Astrocyte (in vitro differentiated cells and primary cell): ENCODE results near the gene ST8SIA5. TPM values are rescaled to one million over a fixed set of nuclear protein-coding genes. Genes with fewer than 3 reads are reported as not detected.

Source experiments
- DNase-seq: peaks from one replicate; pipeline ENCODE4 v3.0.0-alpha.2; 2010; ENCODE audit warnings: low read depth
- FAIRE-seq: peaks from 2 replicates; lab custom pipeline; 2011; peaks lifted over from hg19 to GRCh38; lab: Jason Lieb, UNC
- H2AFZ ChIP-seq: 2 replicates; pipeline ENCODE4 v1.6.0; 2012; ENCODE audit warnings: low read depth, low read length, inconsistent platforms
- H3K27ac ChIP-seq: 2 replicates; pipeline ENCODE4 v1.5.1; 2011; ENCODE audit warnings: low read depth, low read length, inconsistent platforms
- H3K27me3 ChIP-seq: 2 replicates; pipeline ENCODE4 v1.6.0; 2011; ENCODE audit warnings: low read length, inconsistent platforms; ENCODE audit not compliant: insufficient read depth
- H3K36me3 ChIP-seq: 2 replicates; pipeline ENCODE4 v1.5.1; 2011; ENCODE audit warnings: low read length, inconsistent platforms; ENCODE audit not compliant: insufficient read depth
- H3K4me1 ChIP-seq: 2 replicates; pipeline ENCODE4 v1.5.1; 2011; ENCODE audit warnings: low read length, inconsistent platforms; ENCODE audit not compliant: insufficient read depth
- H3K4me2 ChIP-seq: 2 replicates; pipeline ENCODE4 v1.6.0; 2012; ENCODE audit warnings: low read length, inconsistent platforms
- H3K4me3 ChIP-seq: 2 replicates; pipeline ENCODE4 v1.5.1; 2011; ENCODE audit warnings: low read depth, mild to moderate bottlenecking, low read length, inconsistent platforms; ENCODE audit not compliant: insufficient read depth
- H3K79me2 ChIP-seq: 2 replicates; pipeline ENCODE4 v1.6.0; 2012; ENCODE audit warnings: mild to moderate bottlenecking, low read length, inconsistent platforms; ENCODE audit not compliant: insufficient read depth
- H3K9ac ChIP-seq: 2 replicates; pipeline ENCODE4 v1.6.0; 2012; ENCODE audit warnings: mild to moderate bottlenecking, low read length, inconsistent platforms
- H3K9me3 ChIP-seq: 2 replicates; pipeline ENCODE4 v1.5.1; 2012; ENCODE audit warnings: low read depth, mild to moderate bottlenecking, low read length, inconsistent platforms; ENCODE audit not compliant: insufficient read depth
- H4K20me1 ChIP-seq: 2 replicates; pipeline ENCODE4 v1.6.0; 2012; ENCODE audit warnings: low read length, inconsistent platforms; ENCODE audit not compliant: insufficient read depth
- H3K27ac Mint-ChIP-seq: one replicate; pipeline ENCODE4 v1.8.0; 2021; ENCODE audit warnings: mild to moderate bottlenecking, mixed read lengths; ENCODE audit not compliant: unreplicated experiment
- H3K27me3 Mint-ChIP-seq: one replicate; pipeline ENCODE4 v1.8.0; 2021; ENCODE audit warnings: low read depth, mixed read lengths; ENCODE audit not compliant: unreplicated experiment
- H3K36me3 Mint-ChIP-seq: one replicate; pipeline ENCODE4 v1.8.0; 2021; ENCODE audit warnings: low read depth, mixed read lengths; ENCODE audit not compliant: unreplicated experiment
- H3K4me1 Mint-ChIP-seq: one replicate; pipeline ENCODE4 v1.8.0; 2021; ENCODE audit warnings: low read depth, mixed read lengths; ENCODE audit not compliant: unreplicated experiment
- H3K4me3 Mint-ChIP-seq: one replicate; pipeline ENCODE4 v1.8.0; 2021; ENCODE audit warnings: mild to moderate bottlenecking, moderate library complexity, mixed read lengths; ENCODE audit not compliant: unreplicated experiment
- H3K9me3 Mint-ChIP-seq: one replicate; pipeline ENCODE4 v1.8.0; 2021; ENCODE audit warnings: mild to moderate bottlenecking, mixed read lengths; ENCODE audit not compliant: unreplicated experiment
- CTCF ChIP-seq: IDR thresholded peaks from 2 replicates; pipeline ENCODE4 v1.5.1; 2011; ENCODE audit warnings: low read depth, mild to moderate bottlenecking, inconsistent platforms, low read length, moderate library complexity; ENCODE audit not compliant: insufficient read depth
- EZH2 ChIP-seq: IDR thresholded peaks from 2 replicates; pipeline ENCODE4 v1.6.1; 2012; ENCODE audit warnings: mild to moderate bottlenecking, low read length, inconsistent platforms; ENCODE audit not compliant: insufficient read depth
- total RNA-seq: library from RNA; stranded (reverse); gene quantifications from 2 replicates; pipeline ENCODE4 v1.2.1, GENCODE V29; 2021

ST8SIA5 gene
- total RNA-seq, 1 donor from 2014 or later, result 0.36 TPM

DNA sequence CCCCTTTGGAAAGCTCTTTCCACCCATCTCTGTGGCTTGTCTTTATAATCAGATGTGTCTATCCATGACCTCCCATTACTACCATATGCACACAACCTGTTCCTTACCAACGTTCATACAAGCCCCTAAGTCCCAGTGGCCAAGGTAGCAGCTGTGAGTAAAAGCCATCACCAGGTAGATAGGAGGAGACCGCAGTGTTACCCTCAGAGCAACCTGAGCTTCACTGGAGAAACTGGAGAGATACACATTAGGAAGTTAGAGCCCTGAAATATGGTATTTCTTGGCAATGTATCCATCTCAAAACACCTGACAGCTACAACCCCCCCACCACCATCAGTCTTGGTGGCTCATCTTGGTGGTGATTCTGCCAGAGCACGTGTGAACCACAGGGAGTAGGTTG lies 125.9 kb downstream of the ST8SIA5 start:
- H3K4me1 ChIP-seq, result no peaks in the 10 kb centered on the region
- no peak overlapping the region for H3K9ac ChIP-seq
- H3K4me3 ChIP-seq, result no peak overlapping the region
- H3K27me3 ChIP-seq, result peaks cover 2% of the 10 kb centered on the region
- H4K20me1 ChIP-seq, result no peaks in the 10 kb centered on the region
- DNase-seq (no peak), FAIRE-seq (no peak)
- Mint-ChIP-seq H3K27ac (peak overlapping the region; percentile 72), H3K4me1 (peaks cover 10% of the 10 kb centered on the region), H3K36me3 (no peaks in the 10 kb centered on the region), H3K27me3 (peaks cover 15% of the 10 kb centered on the region), H3K4me3 (no peak overlapping the region), H3K9me3 (peaks cover 5% of the 10 kb centered on the region)
- no peaks in the 10 kb centered on the region for H3K36me3 ChIP-seq
- peaks cover 3% of the 10 kb centered on the region for H3K9me3 ChIP-seq
- no peak overlapping the region for H2AFZ ChIP-seq
- TF ChIP-seq EZH2 (no peak), CTCF (no peak)
- no peak overlapping the region for H3K4me2 ChIP-seq
- H3K79me2 ChIP-seq, result no peaks in the 10 kb centered on the region
- no peak overlapping the region for H3K27ac ChIP-seq

DNA sequence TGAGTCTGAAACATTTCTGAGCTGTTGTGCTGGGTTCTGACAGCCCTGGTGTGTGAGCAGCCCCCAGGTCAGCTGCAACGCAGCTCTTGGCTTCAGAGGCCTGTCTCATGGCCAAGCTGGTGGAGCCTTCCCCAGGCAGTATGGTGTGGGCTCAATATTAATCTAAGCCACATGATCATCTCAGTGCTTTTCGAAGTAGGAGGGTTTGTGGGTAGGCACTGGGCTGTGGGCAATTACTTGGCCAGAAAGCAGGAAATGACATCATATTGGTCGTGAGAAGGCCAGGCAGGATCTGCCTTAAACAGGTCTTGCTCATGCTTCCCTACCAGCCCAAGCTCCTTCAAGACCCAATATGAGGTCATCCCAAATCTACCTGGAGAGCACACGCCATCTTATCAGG lies 126.7 kb downstream of the ST8SIA5 start:
- peak; percentile 22 for DNase-seq
- no peak overlapping the region for H3K4me3 ChIP-seq
- H3K36me3 ChIP-seq, result no peaks in the 10 kb centered on the region
- no peak overlapping the region for H2AFZ ChIP-seq
- no peak overlapping the region for H3K27ac ChIP-seq
- H3K9ac ChIP-seq, result no peak overlapping the region
- H3K27me3 ChIP-seq, result peaks cover 2% of the 10 kb centered on the region
- no peaks in the 10 kb centered on the region for H4K20me1 ChIP-seq
- H3K4me1 ChIP-seq, result no peaks in the 10 kb centered on the region
- H3K9me3 ChIP-seq, result peaks cover 3% of the 10 kb centered on the region
- H3K79me2 ChIP-seq, result no peaks in the 10 kb centered on the region
- Mint-ChIP-seq H3K36me3 (no peaks in the 10 kb centered on the region), H3K4me3 (no peak overlapping the region), H3K4me1 (peaks cover 10% of the 10 kb centered on the region), H3K27me3 (peaks cover 14% of the 10 kb centered on the region), H3K9me3 (peaks cover 5% of the 10 kb centered on the region), H3K27ac (no peak overlapping the region)
- H3K4me2 ChIP-seq, result no peak overlapping the region
- FAIRE-seq, result no peak
- TF ChIP-seq EZH2, result no peak
- no peak for TF ChIP-seq CTCF

DNA sequence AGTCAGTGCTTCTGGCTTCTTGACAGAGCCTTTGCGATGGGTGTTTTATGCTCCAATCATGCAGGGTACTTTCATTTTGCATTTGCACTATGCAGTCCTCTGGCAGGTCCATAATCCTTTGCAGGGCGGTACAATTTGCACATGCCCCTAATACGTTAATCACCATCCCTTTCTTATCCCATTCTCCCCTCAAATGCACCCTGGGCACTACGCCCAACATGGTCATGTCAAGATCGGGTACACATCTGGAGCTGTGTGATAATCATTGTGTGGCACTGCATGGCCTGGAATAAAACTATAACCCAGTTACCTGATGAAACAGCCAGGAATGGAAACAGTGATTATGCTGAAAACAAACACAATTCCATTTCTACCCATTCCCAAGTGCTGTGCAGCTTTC lies 127.5 kb downstream of the ST8SIA5 start:
- Mint-ChIP-seq H3K27ac (no peak overlapping the region), H3K36me3 (no peaks in the 10 kb centered on the region), H3K9me3 (peaks cover 5% of the 10 kb centered on the region), H3K4me1 (peaks cover 10% of the 10 kb centered on the region), H3K4me3 (no peak overlapping the region), H3K27me3 (peaks cover 19% of the 10 kb centered on the region)
- no peaks in the 10 kb centered on the region for H3K4me1 ChIP-seq
- FAIRE-seq, result no peak
- no peak overlapping the region for H2AFZ ChIP-seq
- peaks cover 2% of the 10 kb centered on the region for H3K27me3 ChIP-seq
- peaks cover 3% of the 10 kb centered on the region for H3K9me3 ChIP-seq
- H3K9ac ChIP-seq, result no peak overlapping the region
- DNase-seq, result no peak
- H3K79me2 ChIP-seq, result no peaks in the 10 kb centered on the region
- no peaks in the 10 kb centered on the region for H3K36me3 ChIP-seq
- no peak for TF ChIP-seq EZH2
- TF ChIP-seq CTCF, result no peak
- no peak overlapping the region for H3K4me2 ChIP-seq
- H3K4me3 ChIP-seq, result no peak overlapping the region
- no peak overlapping the region for H3K27ac ChIP-seq
- no peaks in the 10 kb centered on the region for H4K20me1 ChIP-seq
